Umbilical cord (tissue), 2 donors: ENCODE measurements around the gene RFPL4A. TPM values are rescaled to one million over a fixed set of nuclear protein-coding genes. Genes with fewer than 3 reads are reported as not detected.
"Not testable (repeated sequence)": the region's sequence is repeated elsewhere in the genome, so short reads cannot be mapped to it uniquely, and the experiment has no call there.

Source experiments
- DNase-seq: peaks from one replicate; pipeline ENCODE4 v3.0.0-alpha.2; 2015; ENCODE audit warnings: low spot score
- total RNA-seq: library from RNA; depleted of rRNA; stranded (reverse); fragments of >200 nt; gene quantifications from one replicate; pipeline ENCODE4 v1.2.3, GENCODE V29; 2014; ENCODE audit warnings: low replicate concordance; ENCODE audit not compliant: insufficient read depth

RFPL4A gene
- not detected for total RNA-seq

DNA sequence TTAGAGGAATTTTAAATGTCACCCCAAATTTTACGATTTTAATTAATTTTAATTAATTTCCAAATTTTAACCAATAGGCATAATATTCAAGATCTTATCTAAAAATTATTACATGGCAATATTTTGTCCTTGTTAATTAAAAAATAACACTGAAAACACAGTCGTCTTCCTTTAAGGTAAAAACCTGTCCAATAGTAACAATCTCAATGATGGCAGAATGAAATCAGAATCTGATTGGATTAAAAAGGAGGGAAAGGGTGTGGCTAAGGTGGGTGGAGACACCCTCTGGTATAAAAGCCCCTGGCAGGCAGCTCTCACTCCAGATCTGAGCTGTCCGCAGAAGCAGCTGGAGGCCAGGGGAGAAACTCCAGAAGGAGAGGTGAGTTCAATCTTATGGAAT is at the start of gene RFPL4A:
Gene RFPL4A, plus strand, starts transcription at position 301 of the 400 bp plus-strand sequence. CDS start 2,704 bp downstream, outside the sequence.
- not testable (repeated sequence) for DNase-seq

- no peak for DNase-seq
Measured at GRCh38 chr19:55711719-55712118, 47.2 kb upstream of the RFPL4A start.

- no peak for DNase-seq
Measured at GRCh38 chr19:55712804-55713631, 45.9 kb upstream of the RFPL4A start.

- DNase-seq: no peak
Measured at GRCh38 chr19:55716531-55716930, 42.4 kb upstream of the RFPL4A start.

GRCh38 chr19:55717251-55717650 is 41.6 kb upstream of the RFPL4A start:
- DNase-seq: no peak

GRCh38 chr19:55717879-55718711 is 40.8 kb upstream of the RFPL4A start:
- not testable (repeated sequence) for DNase-seq

- no peak for DNase-seq
Measured at GRCh38 chr19:55720214-55720746, 38.6 kb upstream of the RFPL4A start.

GRCh38 chr19:55720801-55721200 is 38.1 kb upstream of the RFPL4A start:
- DNase-seq: no peak

GRCh38 chr19:55723491-55723890 is 35.4 kb upstream of the RFPL4A start:
- no peak for DNase-seq

DNA sequence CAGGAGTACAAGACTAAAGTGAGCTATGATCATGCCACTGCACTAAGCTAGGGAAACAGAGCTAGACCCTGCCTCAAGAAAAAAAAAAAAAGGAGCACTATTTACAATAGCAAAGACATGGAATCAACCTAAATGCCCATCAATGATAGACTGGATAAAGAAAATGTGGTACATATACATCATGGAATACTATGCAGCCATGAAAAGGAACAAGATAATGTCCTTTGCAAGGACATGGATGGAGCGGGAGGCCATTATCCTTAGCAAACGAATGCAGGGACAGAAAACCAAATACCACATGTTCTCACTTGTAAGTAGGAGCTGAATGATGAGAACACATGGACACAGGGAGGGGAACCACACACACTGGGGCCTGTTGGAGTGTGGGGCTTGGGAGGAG is 28.5 kb upstream of the RFPL4A start:
- DNase-seq: not testable (repeated sequence)

DNA sequence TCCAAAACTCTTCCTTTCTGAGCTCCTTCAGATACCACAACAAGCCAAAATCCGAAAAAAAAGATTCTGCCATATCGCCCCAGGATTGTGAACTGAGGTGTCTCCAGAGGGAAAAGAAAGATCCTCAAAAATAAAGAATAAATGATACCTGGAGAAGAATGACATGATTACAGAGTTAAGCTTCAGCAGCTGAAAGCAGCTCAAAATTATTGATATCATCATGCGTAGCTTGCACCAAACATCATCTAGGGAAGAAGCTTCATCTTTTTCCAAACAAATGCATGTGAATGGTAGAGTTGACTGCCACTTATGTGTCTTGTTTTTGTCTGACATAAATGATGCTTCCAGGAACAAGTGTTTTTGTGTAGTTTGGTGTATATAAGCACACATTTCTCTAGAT is 20.6 kb upstream of the RFPL4A start, which contains the start of gene NLRP9:
Gene NLRP9, minus strand, starts transcription at position 101 of the 400 bp plus-strand sequence. Its CDS starts 28 bp downstream, at position 73.
- no peak for DNase-seq

DNA sequence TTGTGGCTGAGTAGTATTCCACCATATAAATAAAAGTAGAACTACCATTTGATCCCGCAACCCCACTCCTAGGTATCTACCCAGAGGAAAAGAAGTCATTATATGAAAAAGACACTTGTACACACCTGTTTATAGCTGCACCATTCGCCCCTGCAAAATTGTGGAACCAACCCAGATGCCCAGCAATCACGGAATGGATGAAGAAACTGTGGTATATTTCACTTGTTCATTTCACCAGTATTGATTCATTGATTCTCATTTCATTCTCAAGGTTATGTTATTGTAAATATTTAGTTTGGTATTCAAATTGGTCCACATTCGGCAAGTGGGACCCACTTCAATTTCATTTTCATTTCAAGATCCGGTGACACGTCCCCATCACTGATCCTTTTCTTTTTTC is 8.2 kb upstream of the RFPL4A start:
- DNase-seq: no peak

DNA sequence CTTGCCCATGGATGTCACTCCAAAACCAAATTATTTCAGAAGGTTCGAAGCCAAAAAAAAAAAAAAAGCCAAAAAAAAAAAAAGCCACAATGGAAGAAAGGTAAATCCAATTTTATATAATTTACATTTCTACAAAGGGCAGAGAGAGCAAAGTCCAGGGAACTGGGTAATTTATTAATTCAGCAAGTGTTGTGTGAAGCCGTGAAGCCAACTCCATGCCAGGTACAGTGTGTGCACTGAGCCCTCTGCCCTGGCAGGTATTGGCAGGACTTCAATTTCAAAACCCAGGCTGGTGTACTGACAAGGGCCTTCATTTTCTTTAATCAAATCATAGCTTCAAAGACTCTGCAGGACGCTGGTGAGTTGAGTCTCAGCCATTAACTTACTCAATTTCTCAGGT is 5.5 kb upstream of the RFPL4A start:
- no peak for DNase-seq

DNA sequence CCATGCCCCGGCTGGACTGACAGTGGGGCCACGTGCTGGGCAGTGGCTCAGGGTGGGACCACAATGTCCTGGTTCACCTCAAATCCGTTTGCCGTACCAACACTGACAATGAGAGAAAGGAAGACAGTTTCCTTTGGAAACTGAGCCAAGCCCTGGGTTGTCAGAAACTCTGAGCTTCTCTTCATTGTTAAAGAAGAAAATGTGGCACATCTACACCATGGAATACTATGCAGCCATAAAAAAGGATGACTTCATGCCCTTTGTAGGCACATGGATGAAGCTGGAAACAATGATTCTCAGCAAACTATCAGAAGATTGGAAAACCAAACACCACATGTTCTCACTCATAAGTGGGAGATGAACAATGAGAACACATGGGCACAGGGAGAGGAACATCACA is 2.1 kb upstream of the RFPL4A start:
- DNase-seq: not testable (repeated sequence)

- peak; percentile 1 for DNase-seq
Measured at GRCh38 chr19:55766466-55766865, 7.6 kb downstream of the RFPL4A start.

DNA sequence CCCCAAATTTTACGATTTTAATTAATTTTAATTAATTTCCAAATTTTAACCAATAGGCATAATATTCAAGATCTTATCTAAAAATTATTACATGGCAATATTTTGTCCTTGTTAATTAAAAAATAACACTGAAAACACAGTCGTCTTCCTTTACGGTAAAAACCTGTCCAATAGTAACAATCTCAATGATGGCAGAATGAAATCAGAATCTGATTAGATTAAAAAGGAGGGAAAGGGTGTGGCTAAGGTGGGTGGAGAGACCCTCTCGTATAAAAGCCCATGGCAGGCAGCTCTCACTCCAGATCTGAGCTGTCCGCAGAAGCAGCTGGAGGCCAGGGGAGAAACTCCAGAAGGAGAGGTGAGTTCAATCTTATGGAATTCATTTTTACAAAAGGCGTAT is 9.9 kb downstream of the RFPL4A start, which contains the start of gene RFPL4AL1:
Gene RFPL4AL1, plus strand, starts transcription at position 301 of the 400 bp plus-strand sequence. CDS start 2,687 bp downstream, outside the sequence.
- not testable (repeated sequence) for DNase-seq

DNA sequence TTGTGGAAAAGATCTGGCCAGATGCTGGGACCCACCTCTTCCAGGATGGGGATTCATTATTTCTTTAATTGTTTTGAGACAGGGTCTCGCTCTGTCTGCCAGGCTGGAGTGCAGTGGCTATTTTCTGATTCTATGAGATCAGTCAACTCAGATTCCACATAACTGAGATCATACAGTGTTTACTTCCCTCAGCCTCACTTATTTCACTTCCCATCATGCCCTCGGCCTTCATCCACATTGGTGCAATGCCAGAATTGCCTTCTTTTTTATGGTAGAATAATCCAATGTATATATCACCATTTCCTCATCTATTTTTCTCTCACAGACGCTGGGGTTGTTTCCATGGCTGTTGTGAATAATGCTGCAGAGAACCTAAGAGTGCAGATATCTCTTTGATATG is 10.7 kb downstream of the RFPL4A start:
- not testable (repeated sequence) for DNase-seq

GRCh38 chr19:55777528-55777927 is 18.6 kb downstream of the RFPL4A start:
- DNase-seq: no peak

DNA sequence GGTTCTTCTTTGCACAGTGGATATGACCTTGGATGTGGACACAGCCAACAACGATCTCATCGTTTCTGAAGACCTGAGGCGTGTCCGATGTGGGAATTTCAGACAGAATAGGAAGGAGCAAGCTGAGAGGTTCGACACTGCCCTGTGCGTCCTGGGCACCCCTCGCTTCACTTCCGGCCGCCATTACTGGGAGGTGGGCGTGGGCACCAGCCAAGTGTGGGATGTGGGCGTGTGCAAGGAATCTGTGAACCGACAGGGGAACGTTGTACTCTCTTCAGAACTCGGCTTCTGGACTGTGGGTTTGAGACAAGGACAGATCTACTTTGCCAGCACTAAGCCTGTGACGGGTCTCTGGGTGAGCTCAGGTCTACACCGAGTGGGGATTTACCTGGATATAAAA is 19.4 kb downstream of the RFPL4A start:
- no peak for DNase-seq

DNA sequence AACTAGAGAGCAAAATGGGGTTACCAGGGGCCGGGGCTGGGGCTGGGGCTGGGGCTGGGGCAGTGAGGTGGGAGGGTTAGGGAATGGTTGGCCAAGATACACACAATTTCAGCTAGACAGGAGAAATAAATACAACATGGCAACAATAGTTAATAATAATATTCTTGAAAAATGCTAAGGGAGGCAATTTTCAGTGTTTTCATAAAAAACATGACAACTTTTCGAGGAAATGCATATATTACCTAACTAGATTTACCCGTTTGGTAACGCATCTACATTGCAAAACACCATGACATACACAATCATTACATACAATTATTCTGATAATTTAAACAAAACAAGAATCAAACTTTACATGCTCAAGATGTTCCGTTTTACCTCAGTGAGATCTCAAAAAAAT is 22.2 kb downstream of the RFPL4A start:
- DNase-seq: no peak

GRCh38 chr19:55795021-55795420 is 36.1 kb downstream of the RFPL4A start:
- DNase-seq: no peak

DNA sequence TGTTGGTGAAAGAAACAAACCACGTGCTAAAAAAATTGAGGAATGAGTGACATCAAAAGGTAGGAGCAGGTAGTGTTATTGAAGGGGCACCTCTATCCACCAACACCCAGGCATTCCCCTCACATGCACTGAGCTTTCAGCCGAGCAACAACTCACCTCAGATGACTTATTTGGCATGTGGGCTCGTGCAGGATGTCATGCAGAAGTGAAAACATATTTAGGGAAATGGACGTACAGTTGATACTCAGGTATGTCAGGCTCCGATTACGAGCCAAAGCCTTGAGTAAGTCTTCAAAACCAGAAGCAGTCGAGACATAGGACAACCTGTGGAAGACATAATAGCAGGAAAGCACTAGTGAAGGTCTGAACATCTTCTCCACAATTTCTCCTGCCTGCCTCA is 42.5 kb downstream of the RFPL4A start:
- no peak for DNase-seq
